Endothelial cell of umbilical vein (primary cell): ENCODE data around the gene HOXA3. TPM values are rescaled to one million over a fixed set of nuclear protein-coding genes. Genes with fewer than 3 reads are reported as not detected.

Experiments
- BruUV-seq: library from RNA; stranded (reverse); fragments of 400-500 nt; replicated peaks from 2 replicates; lab custom pipeline; 2021; lab: Mats Ljungman, UMichigan
- CTCF ChIA-PET: fragments of 300-600, 350-600 bp; sonication (Branson Sonifier 250); formaldehyde crosslinking; loops from one replicate; lab custom pipeline; 2021; ENCODE audit warnings: antibody characterized with exemption, inconsistent platforms; lab: Charles Lee
- POLR2A ChIA-PET: fragments of 300-600, 350-600 bp; sonication (Branson Sonifier 250); formaldehyde crosslinking; loops from one replicate; lab custom pipeline; 2021; ENCODE audit warnings: antibody characterized with exemption, inconsistent platforms; lab: Charles Lee
- DNase-seq: peaks from one replicate; pipeline ENCODE4 v3.0.0-alpha.2; 2011; ENCODE audit warnings: low read depth, low spot score
- FAIRE-seq: peaks from 2 replicates; lab custom pipeline; 2011; peaks lifted over from hg19 to GRCh38; lab: Jason Lieb, UNC
- H2AFZ ChIP-seq: 2 replicates; pipeline ENCODE4 v1.6.0; 2012; ENCODE audit warnings: low read depth, low read length, control low read depth, inconsistent platforms
- H3K27ac ChIP-seq: 2 replicates; pipeline ENCODE4 v1.5.1; 2011; ENCODE audit warnings: low read depth, mild to moderate bottlenecking, control low read depth, low read length, moderate library complexity; ENCODE audit not compliant: insufficient read depth
- H3K27me3 ChIP-seq, 2 experiments: 2 replicates each; pipeline versions ENCODE4 v1.6.0 to v1.6.1; 2011; ENCODE audit warnings: low read length in 2 of 2, mixed read lengths in 1 of 2; ENCODE audit not compliant: control insufficient read depth in 2 of 2, insufficient read depth in 2 of 2
- H3K36me3 ChIP-seq, 2 experiments: 2 replicates in 1 of 2; 3 replicates in 1 of 2; pipeline ENCODE4 v1.5.1; 2011; ENCODE audit warnings: low read length in 2 of 2, mild to moderate bottlenecking in 1 of 2, moderate library complexity in 1 of 2; ENCODE audit not compliant: control insufficient read depth in 2 of 2, insufficient read depth in 2 of 2; ENCODE audit errors: extremely low read depth in 1 of 2
- H3K4me1 ChIP-seq: 3 replicates; pipeline ENCODE4 v1.5.1; 2011; ENCODE audit warnings: mild to moderate bottlenecking, low read length; ENCODE audit not compliant: control insufficient read depth, insufficient read depth; ENCODE audit errors: extremely low read depth
- H3K4me2 ChIP-seq: 2 replicates; pipeline ENCODE4 v1.6.1; 2011; ENCODE audit warnings: low read length, control low read depth, mixed read lengths; ENCODE audit not compliant: insufficient read depth
- H3K4me3 ChIP-seq, 3 experiments: fragments of 200-600 bp in 1 of 3; sonication (generic), shearing (Covaris generic) in 1 of 3; replicated peaks in 1 of 3; 2 replicates each; pipeline ENCODE4 v1.5.1; 2011 to 2016; ENCODE audit warnings: control low read depth in 3 of 3, low read length in 3 of 3, mild to moderate bottlenecking in 2 of 3, inconsistent platforms in 1 of 3, low read depth in 1 of 3, moderate library complexity in 1 of 3; ENCODE audit not compliant: insufficient read depth in 1 of 3
- H3K79me2 ChIP-seq: 2 replicates; pipeline ENCODE4 v1.6.0; 2012; ENCODE audit warnings: low read length, inconsistent platforms; ENCODE audit not compliant: control insufficient read depth, insufficient read depth
- H3K9ac ChIP-seq: replicated peaks from 2 replicates; pipeline ENCODE3; 2011; ENCODE audit warnings: low read length, control low read depth; ENCODE audit not compliant: insufficient read depth; ENCODE audit errors: extremely low read depth
- H3K9me1 ChIP-seq: replicated peaks from 3 replicates; pipeline ENCODE4 v1.6.0; 2011; ENCODE audit warnings: mild to moderate bottlenecking, low read length; ENCODE audit not compliant: control insufficient read depth, insufficient read depth; ENCODE audit errors: extremely low read depth
- H3K9me3 ChIP-seq: replicated peaks from 2 replicates; pipeline ENCODE4 v1.5.1; 2012; ENCODE audit warnings: low read length, inconsistent platforms; ENCODE audit not compliant: control insufficient read depth, insufficient read depth
- H4K20me1 ChIP-seq: replicated peaks from 2 replicates; pipeline ENCODE3; 2011; ENCODE audit warnings: mild to moderate bottlenecking, low read length; ENCODE audit not compliant: control insufficient read depth, insufficient read depth; ENCODE audit errors: extremely low read depth
- EZH2 ChIP-seq: IDR thresholded peaks from 2 replicates; pipeline ENCODE4 v1.6.1; 2012; ENCODE audit warnings: borderline replicate concordance, low read depth, mild to moderate bottlenecking, moderate library complexity, low read length, inconsistent platforms; ENCODE audit not compliant: severe bottlenecking
- FOS ChIP-seq: IDR thresholded peaks from 2 replicates; pipeline ENCODE4 v1.6.1; 2011; ENCODE audit warnings: mild to moderate bottlenecking, low read length, moderate library complexity, borderline replicate concordance; ENCODE audit not compliant: insufficient read depth
- GATA2 ChIP-seq: IDR thresholded peaks from 2 replicates; pipeline ENCODE4 v1.7.0; 2011; ENCODE audit warnings: low read depth, mild to moderate bottlenecking, moderate library complexity, mixed read lengths, low read length; ENCODE audit not compliant: insufficient read length, insufficient read depth
- MAX ChIP-seq: IDR thresholded peaks from 2 replicates; pipeline ENCODE4 v1.6.1; 2011; ENCODE audit not compliant: insufficient read depth, insufficient read length
- MYC ChIP-seq: IDR thresholded peaks from one replicate; pipeline ENCODE4 v1.6.1; 2011; ENCODE audit warnings: mild to moderate bottlenecking, low read depth, low read length
- POLR2A ChIP-seq: IDR thresholded peaks from 2 replicates; pipeline ENCODE4 v1.6.1; 2012; ENCODE audit warnings: low read depth, mild to moderate bottlenecking, control low read depth, low read length
- POLR2AphosphoS5 ChIP-seq: IDR thresholded peaks from 2 replicates; pipeline ENCODE4 v1.6.1; 2012; ENCODE audit warnings: low read depth, mild to moderate bottlenecking, control low read depth, low read length, moderate library complexity; ENCODE audit not compliant: insufficient read depth
- dilution Hi-C: fragments of 300-500 bp; cut with MboI; formaldehyde crosslinking; loops from one replicate; pipeline ENCODE4 v1.15.0; 2019; ENCODE audit warnings: low sequenced_read_pairs; ENCODE audit not compliant: extremely low pct_ligation_motif_present
- intact Hi-C: fragments of 100-400 bp; cut with micrococcal nuclease; formaldehyde crosslinking; loops from one replicate; pipeline ENCODE4 v1.10.0; 2022
- polyA plus RNA-seq, 4 experiments: library from polyadenylated mRNA; depleted of rRNA in 3 of 4; stranded (reverse) in 3 of 4; unstranded in 1 of 4; fragments of >200 nt; gene quantifications; 2 replicates each; pipeline versions ENCODE4 v1.2.1 to v1.2.3, GENCODE V29; 2011 to 2012; ENCODE audit warnings: missing spikeins in 1 of 4
- total RNA-seq: library from RNA; stranded (reverse); gene quantifications from 2 replicates; pipeline ENCODE4 v1.2.3, GENCODE V29; 2021

Gene HOXA3
- total and polyA plus RNA-seq, 2 donors (not counting 3 experiments of a cell fraction or from before 2014, with no cell fraction given): 4.7 to 14.0 TPM

- Histone ChIP-seq H3K4me1 (no peaks in the 10 kb centered on the region), H3K9ac (no peak overlapping the region), H3K4me2 (no peak overlapping the region), H3K9me1 (no peaks in the 10 kb centered on the region), H2AFZ (no peak overlapping the region), H3K36me3 (no peaks in the 10 kb centered on the region), H3K4me3 (no peak overlapping the region), H3K27me3 (no peaks in the 10 kb centered on the region), H3K9me3 (no peaks in the 10 kb centered on the region), H3K79me2 (no peaks in the 10 kb centered on the region), H3K27ac (no peak overlapping the region), H4K20me1 (no peaks in the 10 kb centered on the region)
- CTCF ChIA-PET: interaction anchor here (0.7 to 0.8 kb wide), 2 partner anchors 14 to 22 kb away, joined by 3 read pairs; no protein-coding TSS in a partner anchor
- FAIRE-seq: no peak
- DNase-seq: no peak
- intact Hi-C loops (no loop called here), dilution Hi-C loops (no loop called here)
- TF ChIP-seq POLR2AphosphoS5: no peak
- no peak for TF ChIP-seq POLR2A
- POLR2A ChIA-PET: no interaction called here
- BruUV-seq: no TSS peak
Observed at GRCh38 chr7:27071622-27072390, 80.6 kb downstream of the HOXA3 start.

- H4K20me1 ChIP-seq: no peaks in the 10 kb centered on the region
- H3K4me2 ChIP-seq: no peak overlapping the region
- DNase-seq (no peak), FAIRE-seq (no peak)
- no peaks in the 10 kb centered on the region for H3K36me3 ChIP-seq
- no peak overlapping the region for H3K27ac ChIP-seq
- no peak overlapping the region for H3K4me3 ChIP-seq
- H3K9ac ChIP-seq: no peak overlapping the region
- intact Hi-C loops (no loop called here), dilution Hi-C loops (no loop called here)
- no peaks in the 10 kb centered on the region for H3K79me2 ChIP-seq
- H3K4me1 ChIP-seq: peaks cover 5% of the 10 kb centered on the region
- POLR2A ChIA-PET: no interaction called here
- no peaks in the 10 kb centered on the region for H3K27me3 ChIP-seq
- CTCF ChIA-PET: interaction anchor here (1.0 kb wide), 1 partner anchor 16 kb away, joined by 3 read pairs; no protein-coding TSS in a partner anchor
- no peaks in the 10 kb centered on the region for H3K9me3 ChIP-seq
- BruUV-seq: no TSS peak
- no peak for TF ChIP-seq MYC
- no peak for TF ChIP-seq POLR2AphosphoS5
- no peak for TF ChIP-seq GATA2
- no peak for TF ChIP-seq MAX
- no peak for TF ChIP-seq EZH2
- TF ChIP-seq FOS: no peak
- TF ChIP-seq POLR2A: no peak
- no peak overlapping the region for H2AFZ ChIP-seq
- H3K9me1 ChIP-seq: no peaks in the 10 kb centered on the region
Observed at GRCh38 chr7:27068259-27068658, 84.1 kb downstream of the HOXA3 start.
